DND-41 (cell line): Measurements from ENCODE around the gene GPR75.
"Not testable (repeated sequence)": the region's sequence is repeated elsewhere in the genome, so short reads cannot be mapped to it uniquely, and the experiment has no call there.

Source experiments
- CTCF ChIP-seq: IDR thresholded peaks from 2 replicates; pipeline ENCODE4 v1.5.1; 2012; ENCODE audit warnings: borderline replicate concordance, low read length, moderate library complexity, mild to moderate bottlenecking; ENCODE audit not compliant: poor library complexity, severe bottlenecking; ENCODE audit errors: extremely low read depth
- EZH2 ChIP-seq: IDR thresholded peaks from 3 replicates; pipeline ENCODE4 v1.6.1; 2012; ENCODE audit warnings: borderline replicate concordance, low read depth, mild to moderate bottlenecking, moderate library complexity, low read length, inconsistent platforms; ENCODE audit not compliant: severe bottlenecking

- TF ChIP-seq CTCF, EZH2: not testable (repeated sequence)
These were observed 29.8 kb downstream of the GPR75 start for GRCh38 chr2:53829980-53830290.
